ENCODE measurements around the gene CHRM2. TPM values are rescaled to one million over a fixed set of nuclear protein-coding genes. Genes with fewer than 3 reads are reported as not detected.

CHRM2 gene
- total RNA-seq, 1 experiment from 2014 or later: not detected

DNA sequence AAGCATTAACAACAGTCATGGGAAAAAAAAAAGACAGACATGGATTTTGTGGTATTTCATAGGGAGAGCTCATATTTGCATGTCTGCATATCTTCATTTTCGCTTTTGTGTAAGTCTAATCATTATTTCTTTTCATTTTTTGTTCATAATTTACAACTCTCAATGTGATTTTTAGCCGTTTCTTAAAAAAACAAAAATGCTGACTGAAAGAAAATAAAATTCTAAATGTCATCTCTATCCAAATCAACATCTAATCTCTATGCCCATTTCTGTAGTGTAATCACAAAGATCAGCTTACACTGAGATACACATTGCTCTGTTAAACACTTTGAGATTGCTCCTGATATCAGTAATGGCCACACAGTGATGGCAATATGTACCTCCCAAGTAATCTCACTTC, 29.2 kb downstream of the CHRM2 start:
- Mint-ChIP-seq H3K9me3 (no peaks in the 10 kb centered on the region), H3K27me3 (ENCODE audit: low read depth) (no peaks in the 10 kb centered on the region), H3K36me3 (ENCODE audit: insufficient read depth in 1 of 3, low read depth in 3 of 3) (peaks cover 0 to 5% (median 2%) of the 10 kb centered on the region in 3 experiments; a peak in 3 of 7 replicates), H3K27ac (no peak overlapping the region), H3K4me3 (no peak overlapping the region), H3K4me1 (peaks cover 2% of the 10 kb centered on the region in 2 experiments; a peak in 1 of 4 replicates)
- Histone ChIP-seq H3K9me3 (ENCODE audit: control insufficient read depth, low read depth, low read length) (no peaks in the 10 kb centered on the region), H2BK15ac (ENCODE audit: low read depth, low read length) (no peak overlapping the region), H3K4me2 (ENCODE audit: insufficient read depth, insufficient read length, low read length) (no peak overlapping the region), H3K27ac (ENCODE audit: insufficient read length, low read depth, low read length) (no peak overlapping the region), H3K18ac (ENCODE audit: insufficient read length, low read depth, low read length) (no peak overlapping the region), H3K9ac (ENCODE audit: extremely low read depth, insufficient read length, low read length) (no peak overlapping the region), H2AK5ac (ENCODE audit: insufficient read length, low read length) (no peak overlapping the region), H2BK120ac (ENCODE audit: low read depth, low read length, poor library complexity, severe bottlenecking) (no peak overlapping the region), H3K27me3 (ENCODE audit: insufficient read depth, low read length) (no peaks in the 10 kb centered on the region), H3K79me1 (ENCODE audit: insufficient read depth, low read depth, low read length, poor library complexity, severe bottlenecking) (no peaks in the 10 kb centered on the region), H3K4me1 (ENCODE audit: insufficient read depth, low read length) (no peaks in the 10 kb centered on the region; the same call in 1 of the 2 replicates), H3K79me2 (ENCODE audit: insufficient read depth, low read length) (no peaks in the 10 kb centered on the region), H4K8ac (replicated peaks; ENCODE audit: insufficient read length, low read depth, low read length) (no peak overlapping the region), H4K5ac (ENCODE audit: insufficient read length, low read depth, low read length) (no peak overlapping the region), H3K56ac (ENCODE audit: insufficient read length, low read depth, low read length) (no peak overlapping the region), H3K4ac (ENCODE audit: low read depth, low read length) (no peak overlapping the region), H2BK20ac (ENCODE audit: low read depth, low read length, poor library complexity, severe bottlenecking) (no peak overlapping the region), H2AFZ (ENCODE audit: low read length) (no peak overlapping the region), H3K23ac (ENCODE audit: insufficient read length, low read depth, low read length) (no peak overlapping the region), H3K23me2 (ENCODE audit: insufficient read length, low read depth, low read length, poor library complexity, severe bottlenecking) (no peaks in the 10 kb centered on the region), H4K20me1 (ENCODE audit: control insufficient read depth, insufficient read depth, insufficient read length) (no peaks in the 10 kb centered on the region), H3K14ac (ENCODE audit: insufficient read depth, low read length) (no peak overlapping the region), H3T11ph (ENCODE audit: low read length) (no peak overlapping the region), H2BK12ac (ENCODE audit: insufficient read length, low read depth, low read length) (no peak overlapping the region), H2BK5ac (ENCODE audit: insufficient read length, low read length) (no peak overlapping the region), H4K91ac (ENCODE audit: insufficient read length, low read depth, low read length) (no peak overlapping the region)
- no CpG with 5 or more reads among the region's 2 CpGs for WGBS (ENCODE audit: extremely low coverage, insufficient read length, low lambda C conversion rate)
- TF ChIP-seq, protein P1, sequence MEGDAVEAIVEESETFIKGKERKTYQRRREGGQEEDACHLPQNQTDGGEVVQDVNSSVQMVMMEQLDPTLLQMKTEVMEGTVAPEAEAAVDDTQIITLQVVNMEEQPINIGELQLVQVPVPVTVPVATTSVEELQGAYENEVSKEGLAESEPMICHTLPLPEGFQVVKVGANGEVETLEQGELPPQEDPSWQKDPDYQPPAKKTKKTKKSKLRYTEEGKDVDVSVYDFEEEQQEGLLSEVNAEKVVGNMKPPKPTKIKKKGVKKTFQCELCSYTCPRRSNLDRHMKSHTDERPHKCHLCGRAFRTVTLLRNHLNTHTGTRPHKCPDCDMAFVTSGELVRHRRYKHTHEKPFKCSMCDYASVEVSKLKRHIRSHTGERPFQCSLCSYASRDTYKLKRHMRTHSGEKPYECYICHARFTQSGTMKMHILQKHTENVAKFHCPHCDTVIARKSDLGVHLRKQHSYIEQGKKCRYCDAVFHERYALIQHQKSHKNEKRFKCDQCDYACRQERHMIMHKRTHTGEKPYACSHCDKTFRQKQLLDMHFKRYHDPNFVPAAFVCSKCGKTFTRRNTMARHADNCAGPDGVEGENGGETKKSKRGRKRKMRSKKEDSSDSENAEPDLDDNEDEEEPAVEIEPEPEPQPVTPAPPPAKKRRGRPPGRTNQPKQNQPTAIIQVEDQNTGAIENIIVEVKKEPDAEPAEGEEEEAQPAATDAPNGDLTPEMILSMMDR (conservative IDR thresholded peaks at IDR 0.05): no peak
- DNase-seq: no peak
